ENCODE results near the gene AGMAT.

The AGMAT gene, protein sequence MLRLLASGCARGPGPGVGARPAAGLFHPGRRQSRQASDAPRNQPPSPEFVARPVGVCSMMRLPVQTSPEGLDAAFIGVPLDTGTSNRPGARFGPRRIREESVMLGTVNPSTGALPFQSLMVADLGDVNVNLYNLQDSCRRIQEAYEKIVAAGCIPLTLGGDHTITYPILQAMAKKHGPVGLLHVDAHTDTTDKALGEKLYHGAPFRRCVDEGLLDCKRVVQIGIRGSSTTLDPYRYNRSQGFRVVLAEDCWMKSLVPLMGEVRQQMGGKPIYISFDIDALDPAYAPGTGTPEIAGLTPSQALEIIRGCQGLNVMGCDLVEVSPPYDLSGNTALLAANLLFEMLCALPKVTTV

DNA sequence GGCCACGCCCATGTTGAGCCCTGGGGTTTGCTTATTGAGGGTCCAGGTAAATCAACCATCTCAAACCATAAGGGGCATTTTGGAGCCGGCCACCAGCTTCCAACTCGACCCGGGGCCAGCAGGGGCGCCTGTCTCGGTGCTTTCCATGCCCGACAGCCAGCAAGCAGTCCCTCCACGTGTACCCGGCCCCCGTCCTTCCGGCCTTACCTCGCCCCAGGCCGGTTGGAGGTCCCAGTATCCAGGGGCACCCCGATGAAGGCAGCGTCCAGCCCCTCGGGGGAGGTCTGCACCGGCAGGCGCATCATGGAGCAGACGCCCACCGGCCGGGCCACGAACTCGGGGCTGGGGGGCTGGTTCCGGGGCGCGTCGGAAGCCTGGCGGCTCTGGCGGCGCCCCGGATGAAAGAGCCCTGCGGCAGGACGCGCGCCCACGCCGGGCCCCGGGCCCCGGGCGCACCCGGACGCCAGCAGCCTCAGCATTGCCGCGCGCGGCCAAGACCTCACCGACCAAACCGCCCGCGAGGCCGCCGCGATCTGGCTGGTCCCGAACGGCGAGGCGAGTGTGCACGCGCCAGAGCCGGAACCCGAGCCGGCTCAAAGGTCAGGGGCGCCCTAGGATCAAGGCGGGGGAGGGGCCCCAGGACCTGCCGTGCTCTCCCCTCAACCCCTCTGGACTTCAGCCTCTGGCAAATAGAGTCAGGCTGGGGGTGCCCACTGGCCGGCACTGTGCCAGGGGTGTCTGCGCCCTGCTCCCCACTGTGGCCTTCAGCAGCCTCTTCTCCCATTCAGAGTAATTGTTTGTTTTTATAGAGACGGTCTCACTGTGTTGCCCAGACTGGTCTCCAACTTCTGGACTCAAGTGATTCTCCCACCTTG lies at the start of gene AGMAT:
TSS of gene AGMAT (minus strand) at position 563 of the 875 bp plus-strand sequence. CDS start at position 479, 84 bp downstream.
- peak; percentile 87 for DNase-seq (ENCODE audit: low spot score)
- TF ChIP-seq, protein P1, sequence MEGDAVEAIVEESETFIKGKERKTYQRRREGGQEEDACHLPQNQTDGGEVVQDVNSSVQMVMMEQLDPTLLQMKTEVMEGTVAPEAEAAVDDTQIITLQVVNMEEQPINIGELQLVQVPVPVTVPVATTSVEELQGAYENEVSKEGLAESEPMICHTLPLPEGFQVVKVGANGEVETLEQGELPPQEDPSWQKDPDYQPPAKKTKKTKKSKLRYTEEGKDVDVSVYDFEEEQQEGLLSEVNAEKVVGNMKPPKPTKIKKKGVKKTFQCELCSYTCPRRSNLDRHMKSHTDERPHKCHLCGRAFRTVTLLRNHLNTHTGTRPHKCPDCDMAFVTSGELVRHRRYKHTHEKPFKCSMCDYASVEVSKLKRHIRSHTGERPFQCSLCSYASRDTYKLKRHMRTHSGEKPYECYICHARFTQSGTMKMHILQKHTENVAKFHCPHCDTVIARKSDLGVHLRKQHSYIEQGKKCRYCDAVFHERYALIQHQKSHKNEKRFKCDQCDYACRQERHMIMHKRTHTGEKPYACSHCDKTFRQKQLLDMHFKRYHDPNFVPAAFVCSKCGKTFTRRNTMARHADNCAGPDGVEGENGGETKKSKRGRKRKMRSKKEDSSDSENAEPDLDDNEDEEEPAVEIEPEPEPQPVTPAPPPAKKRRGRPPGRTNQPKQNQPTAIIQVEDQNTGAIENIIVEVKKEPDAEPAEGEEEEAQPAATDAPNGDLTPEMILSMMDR (IDR thresholded peaks at IDR 0.05; ENCODE audit: extremely low read depth, missing control alignments), result no peak

DNA sequence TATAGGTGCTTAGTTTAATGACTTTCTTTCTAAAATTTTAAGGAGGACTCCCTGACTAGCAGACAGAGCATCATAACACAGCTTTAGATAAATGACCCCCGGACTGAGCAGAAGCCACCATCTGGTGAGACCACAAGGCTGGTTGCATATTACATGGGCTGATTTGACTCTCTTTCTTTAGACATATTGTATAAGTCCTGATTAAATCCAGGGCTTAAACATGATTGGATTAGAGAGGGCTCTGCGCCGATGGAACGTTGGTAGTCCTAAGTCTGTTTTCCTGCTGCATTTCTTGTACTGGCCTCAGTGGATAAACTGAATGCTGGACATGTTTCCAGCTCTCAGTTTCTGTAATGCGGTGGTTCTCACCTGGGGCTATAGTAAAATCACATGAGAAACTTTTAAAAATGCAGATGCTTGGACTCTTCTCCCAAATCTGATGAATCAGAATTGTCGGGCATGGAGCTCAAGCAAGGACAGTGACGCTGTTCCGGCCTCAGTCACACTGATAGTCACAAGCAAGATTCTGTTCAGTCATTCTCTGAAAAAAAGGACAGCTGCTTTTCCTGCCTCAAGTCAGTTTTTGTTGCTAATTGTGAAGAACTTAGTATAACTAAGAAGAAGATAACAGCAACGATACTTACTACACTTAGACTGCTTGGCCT lies 49.0 kb upstream of the AGMAT start:
- DNase-seq (ENCODE audit: low spot score), result no peak
- TF ChIP-seq, protein P1 (IDR thresholded peaks at IDR 0.05; ENCODE audit: extremely low read depth, missing control alignments), result no peak

DNA sequence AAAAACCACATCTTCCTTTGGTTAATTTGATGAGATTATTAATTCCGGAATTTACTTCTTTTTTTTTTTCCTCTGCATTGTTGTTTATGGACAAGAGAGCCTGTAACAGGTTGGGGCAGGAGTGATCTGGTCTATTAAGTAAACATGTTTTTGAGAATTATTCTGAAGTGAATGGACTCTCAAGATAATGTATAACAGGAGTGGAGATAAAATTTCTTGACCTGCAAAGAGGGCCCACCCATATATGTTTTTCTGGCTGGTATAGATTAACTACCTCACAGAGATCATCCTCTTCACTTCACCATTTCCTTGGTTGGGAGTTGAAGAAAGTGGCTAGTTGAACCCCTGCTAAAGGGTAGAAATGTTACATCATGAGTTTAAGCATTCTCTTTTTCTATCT lies 43.2 kb upstream of the AGMAT start:
- TF ChIP-seq, protein P1 (IDR thresholded peaks at IDR 0.05; ENCODE audit: extremely low read depth, missing control alignments), result no peak
- DNase-seq (ENCODE audit: low spot score), result no peak

DNA sequence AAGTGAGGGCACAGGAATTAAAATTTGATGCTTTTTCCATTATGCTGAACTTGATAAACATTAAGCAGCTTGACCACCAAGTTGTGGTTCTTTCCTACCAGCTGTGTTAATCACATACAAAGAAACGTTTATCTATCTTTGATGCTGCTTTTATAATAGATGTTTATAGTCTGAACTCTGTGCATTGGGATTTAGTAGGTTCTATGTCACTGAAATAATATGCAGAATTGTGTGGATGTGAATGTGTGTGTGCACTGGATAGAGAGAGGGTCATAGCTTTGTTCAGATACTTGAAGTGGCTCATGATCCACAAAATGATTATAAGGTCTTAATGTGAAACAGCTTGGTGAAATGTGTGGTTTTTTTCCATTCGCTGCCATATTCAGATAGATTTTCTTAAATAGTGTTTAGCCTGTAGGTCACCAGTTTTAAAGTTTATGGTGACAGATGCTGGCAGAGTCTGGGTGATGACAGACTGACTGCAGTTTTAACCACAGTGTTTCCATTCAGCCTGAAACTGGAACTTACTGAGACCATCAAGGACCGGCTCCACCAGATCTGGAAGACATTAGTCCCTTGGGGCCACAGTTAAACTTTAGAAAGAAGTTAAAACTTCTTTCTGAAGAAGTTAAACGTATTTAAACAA lies 42.6 kb upstream of the AGMAT start:
- peak; percentile 47 for DNase-seq (ENCODE audit: low spot score)
- TF ChIP-seq, protein P1 (IDR thresholded peaks at IDR 0.05; ENCODE audit: extremely low read depth, missing control alignments), result no peak

DNA sequence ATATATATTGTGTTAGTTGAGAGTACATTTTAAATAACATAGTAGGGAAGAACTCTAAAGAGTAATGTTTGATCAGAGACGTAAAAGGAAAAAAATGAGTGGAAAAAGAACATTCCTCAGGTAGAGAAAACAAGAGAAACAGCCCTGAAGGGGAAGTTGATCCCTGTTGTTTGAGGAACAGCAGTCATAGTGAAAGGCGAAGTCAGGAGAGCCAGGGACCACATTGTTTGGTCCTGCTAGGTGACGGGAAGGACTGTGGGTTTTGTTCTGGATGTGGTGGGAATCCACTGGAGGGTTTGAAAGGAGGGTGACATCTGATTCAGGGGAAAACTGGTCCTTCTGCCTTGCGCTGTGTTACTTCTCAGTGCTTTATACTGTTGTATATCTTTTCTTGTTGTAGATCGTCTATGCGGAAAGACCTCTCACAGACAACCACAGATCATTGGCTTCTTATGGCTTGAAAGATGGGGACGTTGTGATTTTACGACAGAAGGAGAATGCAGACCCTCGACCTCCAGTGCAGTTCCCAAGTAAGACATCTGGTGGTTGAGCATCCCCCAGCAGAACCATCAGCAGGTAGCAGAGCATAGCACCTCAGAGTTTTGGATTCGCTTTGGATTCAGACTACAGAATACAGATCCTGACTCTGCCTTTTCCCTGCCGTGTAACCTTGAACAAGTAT lies 41.6 kb upstream of the AGMAT start:
- DNase-seq (ENCODE audit: low spot score), result no peak
- TF ChIP-seq, protein P1 (IDR thresholded peaks at IDR 0.05; ENCODE audit: extremely low read depth, missing control alignments), result no peak

DNA sequence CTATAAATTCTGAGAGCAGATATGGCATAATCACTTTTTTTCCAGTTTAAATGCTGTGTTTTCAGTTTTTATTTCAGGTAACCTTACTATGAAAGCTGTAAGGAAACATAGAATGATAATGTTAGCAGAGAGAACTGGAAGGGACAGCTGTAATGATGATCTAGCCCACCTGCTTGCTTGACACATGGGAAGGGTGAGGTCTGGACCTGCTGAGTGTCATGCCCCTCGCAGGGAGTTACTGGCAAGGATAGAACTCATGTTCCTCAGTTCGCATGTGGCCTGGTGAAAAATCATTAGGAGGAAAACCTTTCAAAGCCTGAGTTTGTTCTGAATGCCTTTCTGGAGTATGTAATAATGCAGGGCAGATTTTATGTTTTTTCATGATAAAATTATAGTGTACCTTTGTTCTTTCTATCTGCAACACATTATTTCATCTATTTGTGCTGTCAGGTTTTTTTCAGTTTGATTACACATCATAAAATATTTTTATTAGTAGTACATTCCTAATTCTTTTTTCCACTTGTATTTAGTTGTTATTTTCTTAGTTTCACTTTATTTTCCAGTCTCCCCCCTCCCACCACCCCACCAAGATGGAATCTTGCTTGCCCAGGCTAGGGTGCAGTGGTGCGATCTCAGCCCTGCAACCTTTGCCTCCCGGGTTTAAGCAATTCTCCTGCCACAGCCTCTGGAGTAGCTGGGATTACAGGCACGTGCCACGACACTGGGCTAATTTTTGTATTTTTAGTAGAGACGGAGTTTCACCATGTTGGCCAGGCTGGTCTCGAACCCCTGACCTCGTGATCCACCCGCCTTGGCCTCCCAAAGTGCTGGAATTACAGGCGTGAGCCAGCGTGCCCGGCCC lies 40.4 kb upstream of the AGMAT start:
- TF ChIP-seq, protein P1 (IDR thresholded peaks at IDR 0.05; ENCODE audit: extremely low read depth, missing control alignments), result no peak
- no peak for DNase-seq (ENCODE audit: low spot score)
